Activated CD8-positive, alpha-beta memory T cell treated with anti-CD3 and anti-CD28 coated beads, Interleukin-2, amount 50 U/mL, for 4 hours (primary cell): Measurements from ENCODE around the gene MGAT1.
"Not testable (repeated sequence)": the region's sequence is repeated elsewhere in the genome, so short reads cannot be mapped to it uniquely, and the experiment has no call there.

Experiments used
- DNase-seq: peaks from one replicate; pipeline ENCODE4 v3.0.0-alpha.2; 2020

Gene MGAT1

DNA sequence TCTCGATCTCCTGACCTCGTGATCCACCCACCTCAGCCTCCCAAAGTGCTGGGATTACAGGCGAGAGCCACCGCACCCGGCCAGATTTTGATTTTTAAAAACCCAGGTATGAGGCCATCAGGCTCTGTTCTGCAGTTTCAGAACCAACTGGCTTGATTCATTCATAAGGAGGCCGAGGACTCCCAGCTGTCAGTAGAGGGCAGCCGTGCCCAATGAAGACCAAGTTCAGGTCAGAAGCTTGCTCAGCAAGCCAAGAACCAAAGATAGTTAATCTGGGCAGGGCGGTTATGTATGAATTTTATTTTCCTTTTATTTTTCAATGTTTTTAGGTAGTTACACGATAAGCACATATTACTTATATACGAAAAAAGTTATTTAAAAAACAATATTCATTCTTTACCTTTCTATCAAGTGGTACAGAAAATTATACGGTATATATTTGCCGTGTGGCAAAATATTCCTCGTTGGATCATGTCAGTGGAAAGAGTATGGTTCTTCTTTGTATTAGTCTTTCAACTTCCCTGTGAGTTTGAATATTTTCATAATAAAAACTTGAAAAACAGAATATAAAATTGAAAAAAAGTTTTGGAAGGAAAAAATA, 18.0 kb downstream of the MGAT1 start:
- DNase-seq: peak; percentile 77

DNA sequence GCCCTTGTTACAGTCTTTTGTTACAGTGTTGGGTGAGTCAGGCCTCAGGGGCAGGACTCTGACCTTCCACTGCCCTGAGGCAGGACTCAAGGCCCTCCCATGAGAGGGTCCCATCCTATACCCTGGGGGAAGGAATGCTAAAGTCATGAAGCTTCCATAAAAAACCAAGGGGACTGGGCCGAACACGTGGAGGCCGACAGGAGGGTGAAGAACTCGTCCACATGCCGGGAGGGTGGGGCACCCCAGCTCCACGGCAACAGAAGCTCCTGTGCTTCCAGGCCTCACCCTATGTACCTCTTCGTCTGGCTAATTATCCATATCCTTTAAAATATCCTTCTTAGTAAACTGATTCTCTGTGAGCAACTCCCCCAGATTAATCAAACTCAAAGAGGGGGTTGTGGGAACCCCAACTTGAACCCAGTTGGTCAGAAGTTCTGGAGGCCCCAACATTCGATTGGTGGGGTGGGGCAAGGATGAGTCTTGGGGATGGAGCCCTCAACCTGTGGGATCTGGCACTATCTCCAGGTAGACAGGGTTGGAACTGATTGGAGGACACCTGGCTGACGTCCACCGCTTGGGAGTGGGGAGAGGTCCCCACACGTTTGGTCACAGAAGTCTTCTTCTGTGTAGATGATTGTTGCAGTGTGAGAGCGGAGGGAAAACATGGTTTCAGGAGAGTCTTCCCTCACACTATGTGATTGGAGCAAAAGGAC, 19.1 kb downstream of the MGAT1 start:
- no peak for DNase-seq

DNA sequence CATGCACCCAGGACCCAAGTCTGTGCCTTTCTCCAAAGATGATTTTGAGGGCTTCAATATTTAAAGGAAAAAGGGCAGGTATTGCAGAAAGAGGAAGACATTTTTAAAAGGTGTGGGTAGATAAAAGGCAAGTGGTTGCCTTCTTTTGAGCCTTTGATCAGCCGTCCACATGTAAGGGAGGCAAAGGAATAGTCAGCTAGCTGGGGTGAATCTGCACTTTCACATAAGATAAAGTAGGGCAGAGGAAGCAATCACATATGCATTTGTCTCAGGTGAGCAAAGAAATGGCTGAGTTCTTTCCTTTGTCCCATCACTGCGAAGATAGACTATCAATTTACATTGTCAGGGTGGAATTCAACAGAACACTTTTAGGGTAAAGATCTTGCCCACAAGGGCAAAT, 19.9 kb downstream of the MGAT1 start:
- DNase-seq: no peak

DNA sequence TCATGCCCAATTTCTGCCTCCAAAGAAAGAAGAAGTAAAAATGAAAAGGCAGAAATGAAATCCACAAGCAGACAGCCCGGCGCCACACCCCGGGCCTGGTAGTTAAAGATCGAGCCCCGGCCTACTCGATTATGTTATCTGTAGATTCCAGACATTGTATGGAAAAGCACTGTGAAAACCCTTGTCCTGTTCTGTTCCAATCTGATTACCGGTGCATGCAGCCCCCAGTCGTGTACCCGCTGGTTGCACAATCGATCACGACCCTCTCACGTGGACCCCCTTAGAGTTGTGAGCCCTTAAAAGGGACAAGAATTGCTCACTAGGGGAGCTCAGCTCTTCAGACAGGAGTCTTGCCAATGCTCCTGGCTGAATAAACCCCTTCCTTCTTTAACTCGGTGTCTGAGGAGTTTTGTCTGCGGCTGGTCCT, 20.7 kb downstream of the MGAT1 start:
- DNase-seq: not testable (repeated sequence)

DNA sequence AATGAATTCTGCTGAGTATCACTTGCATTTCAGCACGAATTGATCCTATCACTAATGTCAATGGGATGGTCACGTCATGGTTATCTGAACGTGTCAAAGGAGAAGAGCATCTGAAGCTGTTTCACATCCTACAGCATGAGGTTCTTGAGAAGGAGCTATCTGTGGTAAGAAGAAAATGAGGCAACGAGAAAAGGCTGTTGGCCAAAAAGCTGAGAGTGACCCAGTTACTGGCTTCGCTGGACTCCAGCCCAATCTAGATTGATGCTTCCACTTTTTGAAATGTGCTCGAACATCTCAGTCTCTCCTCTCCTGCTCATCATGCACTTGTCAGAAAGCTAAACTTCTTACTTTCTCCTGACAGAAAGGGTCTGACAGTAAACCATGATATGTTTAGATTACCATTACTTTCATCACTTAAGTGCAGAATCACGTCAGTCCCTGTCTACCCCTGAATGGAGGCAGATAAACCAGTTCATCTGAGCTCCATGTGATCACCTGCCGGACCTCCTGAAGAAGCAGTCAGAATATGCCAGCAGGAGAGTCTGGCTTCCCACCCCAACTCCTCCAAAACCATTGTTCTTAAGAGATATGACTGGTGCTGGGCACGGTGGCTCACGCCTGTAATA, 22.5 kb downstream of the MGAT1 start:
- DNase-seq: no peak

DNA sequence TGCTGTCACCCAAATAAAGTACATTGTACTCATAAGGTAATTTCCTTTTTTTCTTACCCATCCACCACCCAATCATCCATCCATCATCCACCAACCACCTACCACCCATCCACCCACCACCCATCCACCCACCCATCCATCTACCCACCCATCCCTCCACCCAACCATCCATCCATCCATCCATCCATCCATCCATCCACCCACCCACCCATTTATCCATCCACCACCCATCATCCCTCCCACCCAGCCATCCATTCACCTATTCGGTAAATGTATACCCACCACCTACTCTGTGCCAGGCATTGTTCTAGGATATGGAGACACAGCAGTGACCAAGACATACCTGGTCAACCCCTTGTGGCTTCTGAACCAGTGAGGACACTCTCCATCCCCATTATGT, 25.1 kb downstream of the MGAT1 start:
- no peak for DNase-seq

DNA sequence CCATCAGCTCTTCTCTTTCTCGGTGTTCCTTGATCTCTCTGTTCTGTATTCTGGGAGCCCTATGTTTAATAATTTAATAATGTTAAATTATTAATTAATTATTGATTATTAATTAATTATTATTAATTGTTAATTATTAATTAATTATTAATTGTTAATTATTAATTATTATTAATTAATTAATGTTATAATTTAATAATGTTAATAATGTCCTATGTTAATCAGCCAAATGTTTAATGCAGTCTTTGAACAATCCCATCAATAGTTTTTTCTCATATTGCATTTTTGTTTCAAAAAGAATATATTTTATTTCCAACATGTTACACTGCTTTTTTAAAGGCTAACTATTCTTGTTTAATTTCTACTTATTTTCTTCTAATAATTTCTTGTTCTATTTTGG, 26.2 kb downstream of the MGAT1 start:
- no peak for DNase-seq

DNA sequence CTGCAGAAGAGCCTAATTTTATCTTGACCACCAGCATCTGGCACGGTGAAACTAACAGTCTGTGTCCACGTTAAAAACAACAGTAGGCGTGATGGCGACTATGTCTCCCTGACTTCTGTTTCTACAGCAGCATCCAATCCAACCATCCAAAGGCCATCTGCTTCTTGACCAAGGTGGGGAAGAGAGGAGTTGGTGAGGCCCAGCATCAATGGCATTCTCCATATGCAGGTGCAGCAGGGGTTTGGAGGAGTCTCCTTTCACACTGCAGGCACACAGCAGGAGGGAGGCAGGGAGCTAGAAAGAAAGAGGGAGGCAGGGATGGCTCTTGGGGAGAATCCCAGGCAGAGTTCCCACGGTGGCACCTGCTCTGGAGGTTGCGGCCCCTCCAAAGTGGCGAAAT, 27.0 kb downstream of the MGAT1 start:
- DNase-seq: no peak

DNA sequence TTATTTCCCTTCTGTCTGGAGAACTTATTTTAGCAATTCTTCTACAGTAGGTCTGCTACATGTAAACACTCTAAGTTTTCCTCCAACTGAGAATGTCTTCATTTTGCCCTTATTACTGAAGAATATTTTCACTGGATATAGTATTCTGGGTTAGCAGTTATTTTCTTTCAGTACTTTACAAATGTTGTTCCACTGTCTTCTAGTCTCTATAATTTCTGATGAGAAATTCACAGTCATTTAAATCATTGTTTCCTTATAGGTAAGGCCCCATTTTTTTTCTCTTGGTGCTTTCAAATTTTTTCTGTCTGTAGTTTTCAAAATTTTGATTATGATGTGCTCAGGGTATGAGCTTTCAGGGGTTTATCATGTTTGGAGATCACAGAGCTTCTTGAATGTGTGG, 30.8 kb downstream of the MGAT1 start:
- DNase-seq: no peak

DNA sequence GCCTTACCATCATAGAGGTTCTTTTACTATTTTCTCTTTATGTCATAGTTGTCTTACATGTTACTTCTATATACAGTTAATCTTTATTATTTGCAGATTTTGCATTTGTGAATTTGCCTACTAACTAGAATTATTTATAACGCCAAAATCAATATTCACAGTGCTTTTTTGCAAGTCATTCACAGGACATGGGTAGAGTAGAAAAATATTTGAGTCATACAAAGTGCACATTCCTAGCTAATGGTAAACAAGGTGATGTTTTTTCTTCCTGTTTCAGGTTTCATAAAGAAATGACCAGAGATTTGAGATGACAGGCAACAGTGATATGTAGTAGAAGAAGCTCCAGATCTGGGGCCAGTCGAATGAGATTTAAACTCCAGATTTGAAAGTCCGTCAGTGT, 32.8 kb downstream of the MGAT1 start:
- DNase-seq: no peak

DNA sequence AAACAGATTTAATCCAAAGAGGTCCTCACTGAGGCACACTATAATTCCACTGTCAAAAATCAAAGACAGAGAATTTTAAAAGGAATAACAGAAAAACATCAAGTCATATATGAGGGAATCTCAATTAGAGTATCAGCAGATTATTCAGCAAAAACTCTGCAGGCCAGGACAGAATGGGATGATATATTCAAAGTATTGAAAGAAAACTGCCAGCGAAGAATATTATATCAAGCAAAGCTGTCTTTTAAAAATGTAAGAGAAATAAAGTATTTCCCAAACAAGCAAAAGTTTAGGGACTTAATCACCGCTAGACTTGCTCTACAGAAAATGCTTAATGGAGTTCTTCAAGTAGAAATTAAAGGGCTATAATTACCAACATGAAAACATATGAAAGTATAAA, 47.0 kb downstream of the MGAT1 start:
- no peak for DNase-seq

DNA sequence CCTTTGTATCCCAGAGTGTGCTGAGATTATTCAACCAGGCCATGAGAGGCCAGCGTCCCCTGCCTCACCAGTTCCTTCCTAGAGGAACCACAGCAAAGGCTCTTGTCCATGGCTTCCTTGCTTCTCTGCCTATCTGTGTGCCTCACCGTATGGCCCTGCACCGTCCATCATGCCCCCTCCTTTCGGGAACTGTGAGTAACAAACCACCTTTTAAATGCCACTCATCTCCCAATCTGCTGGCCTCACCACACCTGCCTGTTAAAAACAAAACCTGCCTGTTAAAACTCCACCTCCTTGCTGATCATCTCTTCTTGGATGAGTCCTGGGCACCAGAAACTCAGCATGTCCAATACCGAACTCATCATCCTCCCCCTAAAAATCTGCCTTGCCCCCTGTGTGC, 58.4 kb downstream of the MGAT1 start:
- DNase-seq: no peak

DNA sequence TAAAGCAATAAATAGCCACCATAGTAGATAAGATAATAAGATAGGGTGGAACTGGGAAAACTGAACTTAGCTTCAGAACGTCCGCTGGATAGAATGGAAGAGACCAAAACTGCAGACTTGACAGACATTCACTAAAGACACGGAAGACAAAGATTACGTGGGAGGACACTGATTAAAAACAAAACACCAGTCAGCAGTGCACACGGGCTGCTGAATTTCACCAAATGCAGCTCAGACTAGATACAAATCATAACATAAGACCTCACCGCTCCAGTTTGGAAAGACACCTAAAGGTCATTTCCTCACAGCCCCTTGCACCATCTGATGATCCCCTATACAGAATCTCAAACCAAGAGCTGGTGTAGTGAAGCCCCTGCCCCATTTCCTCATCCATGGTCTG, 59.9 kb downstream of the MGAT1 start:
- no peak for DNase-seq

DNA sequence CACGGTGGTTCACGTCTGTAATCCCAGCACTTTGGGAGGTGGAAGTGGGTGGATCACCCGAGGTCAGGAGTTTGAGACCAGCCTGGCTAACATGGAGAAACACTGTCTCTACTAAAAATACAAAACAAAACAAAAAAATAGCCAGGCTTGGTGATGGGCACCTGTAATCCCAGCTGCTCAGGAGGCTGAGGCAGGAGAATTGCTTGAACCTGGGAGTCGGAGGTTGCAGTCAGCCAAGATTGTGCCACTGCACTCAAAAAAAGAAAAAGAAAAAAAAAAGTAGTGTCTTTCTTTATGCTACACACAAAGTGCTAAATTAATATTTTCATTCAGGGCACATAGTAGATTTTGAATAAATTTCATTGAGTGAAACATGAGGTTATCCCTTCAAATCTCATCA, 61.7 kb downstream of the MGAT1 start:
- DNase-seq: not testable (repeated sequence)

DNA sequence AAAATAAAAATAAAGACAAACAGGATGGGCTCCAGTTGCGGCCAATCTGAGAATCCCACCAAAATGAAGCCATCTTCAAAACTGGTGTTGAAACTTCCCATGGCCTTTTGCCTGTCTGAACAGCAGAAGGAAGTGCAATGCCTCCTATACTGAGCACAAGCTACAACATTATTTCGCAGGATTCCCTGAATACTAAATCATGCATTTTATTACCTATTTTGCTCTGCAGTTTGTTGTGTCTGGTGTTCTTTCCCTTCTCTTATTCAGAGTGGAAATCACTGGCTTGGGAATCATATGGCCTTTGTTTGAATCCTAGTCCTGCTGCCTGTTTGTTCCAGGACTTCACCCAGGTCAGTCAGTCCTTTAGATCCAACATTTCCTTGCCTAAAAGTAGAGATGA, 62.6 kb downstream of the MGAT1 start, which contains the start of gene OR2Y1:
OR2Y1 (minus strand) TSS at position 101 of the 400 bp plus-strand sequence; CDS start at position 101, 0 bp downstream.
- no peak for DNase-seq

DNA sequence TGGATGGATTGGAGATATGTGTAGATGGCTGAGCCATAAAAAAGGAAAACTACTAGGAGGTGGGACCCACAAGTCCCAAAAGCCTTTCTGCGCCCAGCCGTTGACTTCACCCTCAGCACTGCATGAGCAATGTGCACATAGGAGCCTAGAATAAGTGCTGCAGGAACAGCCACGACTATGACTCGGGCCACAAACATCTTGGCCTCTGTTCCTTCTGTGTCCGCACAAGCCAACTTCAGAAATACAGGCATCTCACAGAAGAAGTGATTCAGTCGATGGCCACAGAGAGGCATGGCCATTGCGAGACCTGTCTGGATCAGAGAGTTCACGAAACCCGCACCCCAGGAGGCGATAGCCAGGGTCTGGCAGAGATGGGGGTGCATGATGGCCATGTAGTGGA, 63.3 kb downstream of the MGAT1 start:
- no peak for DNase-seq

DNA sequence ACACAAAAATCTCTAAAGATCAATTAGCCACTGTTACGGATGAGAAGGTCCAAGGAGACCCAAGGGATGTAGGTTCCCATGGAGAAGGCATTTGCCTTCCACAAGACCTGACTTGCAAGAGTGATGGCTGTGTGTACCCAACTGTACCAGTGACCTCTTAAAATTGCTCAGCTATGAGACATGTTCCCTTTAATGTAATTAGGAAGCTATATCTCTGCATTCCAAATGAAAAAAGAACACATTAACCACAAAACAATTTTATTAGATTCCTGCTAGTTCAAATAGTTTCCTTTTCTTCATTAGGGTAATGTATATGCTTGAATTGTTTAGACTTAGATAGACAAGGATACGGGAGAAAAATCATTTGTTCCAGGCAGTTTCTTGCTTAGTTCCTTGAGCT, 66.1 kb downstream of the MGAT1 start:
- DNase-seq: no peak
